Adrenal gland (tissue), 5 donors: ENCODE data around the gene NEGR1.

Source experiments
- CTCF ChIP-seq, 6 experiments: fragments of 450-650 bp in 4 of 6; fragments of 200-600 bp in 2 of 6; sonication (generic) in 1 of 6; IDR thresholded peaks; 1 replicate in 5 of 6; 2 replicates in 1 of 6; pipeline versions ENCODE4 v1.5.1 to v1.8.0; 2016 to 2021; ENCODE audit warnings: antibody characterized with exemption in 6 of 6, mild to moderate bottlenecking in 2 of 6, moderate library complexity in 1 of 6
- POLR2A ChIP-seq, 2 donors: fragments of 450-650 bp; IDR thresholded peaks; one replicate each; pipeline ENCODE4 v1.6.1; 2017; ENCODE audit warnings: antibody characterized with exemption in 2 of 2, mild to moderate bottlenecking in 2 of 2, moderate library complexity in 1 of 2
- donor health status: DM: no; HTN: no; CAD: no.

DNA sequence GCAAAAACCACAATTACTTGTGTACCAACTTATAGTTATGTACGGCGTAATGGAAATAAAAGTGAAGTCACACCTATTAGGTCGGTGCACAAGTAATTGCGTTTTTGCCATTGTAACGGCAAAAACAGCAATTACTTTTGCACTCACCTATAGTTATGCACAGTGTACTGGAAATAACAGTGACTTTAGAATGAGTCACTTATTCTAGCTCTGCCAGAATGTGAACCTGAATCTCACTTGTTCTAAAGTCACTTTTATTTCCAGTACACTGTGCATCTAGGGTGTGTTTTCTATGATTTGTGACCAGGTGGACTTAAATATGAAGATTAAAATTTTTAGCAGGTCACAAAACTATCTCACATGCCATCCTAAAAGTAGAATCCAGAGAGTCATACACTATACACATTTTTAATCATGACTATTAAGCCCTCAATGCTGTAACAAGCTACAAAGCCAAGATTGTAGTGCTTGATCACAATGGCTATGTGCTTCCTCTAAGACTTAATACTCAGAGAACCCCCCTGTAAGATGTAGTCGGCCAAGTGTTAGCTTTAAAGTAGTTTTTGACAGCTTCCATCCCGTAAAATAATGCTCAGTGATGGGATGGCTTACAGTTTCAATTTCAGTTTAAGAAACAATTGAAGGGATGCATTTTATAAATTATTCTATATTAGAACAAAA lies 218.8 kb downstream of the NEGR1 start:
- no peak for TF ChIP-seq CTCF (IDR thresholded peaks at IDR 0.05)
- TF ChIP-seq POLR2A (IDR thresholded peaks at IDR 0.05) = no peak
